NCI-H2227 (cell line): ENCODE results near the gene FIG4.
A peak's percentile ranks its signal among the peaks of the same experiment; 100 is the strongest.
"Not testable (repeated sequence)": the region's sequence is repeated elsewhere in the genome, so short reads cannot be mapped to it uniquely, and the experiment has no call there.

ENCODE experiments used
- DNase-seq: peaks from one replicate; lab custom pipeline; 2025; ENCODE audit not compliant: unreplicated experiment; lab: John Stamatoyannopoulos, UW

FIG4 gene

GRCh38 chr6:109794201-109794923 is 103.3 kb downstream of the FIG4 start:
- DNase-seq: no peak

DNA sequence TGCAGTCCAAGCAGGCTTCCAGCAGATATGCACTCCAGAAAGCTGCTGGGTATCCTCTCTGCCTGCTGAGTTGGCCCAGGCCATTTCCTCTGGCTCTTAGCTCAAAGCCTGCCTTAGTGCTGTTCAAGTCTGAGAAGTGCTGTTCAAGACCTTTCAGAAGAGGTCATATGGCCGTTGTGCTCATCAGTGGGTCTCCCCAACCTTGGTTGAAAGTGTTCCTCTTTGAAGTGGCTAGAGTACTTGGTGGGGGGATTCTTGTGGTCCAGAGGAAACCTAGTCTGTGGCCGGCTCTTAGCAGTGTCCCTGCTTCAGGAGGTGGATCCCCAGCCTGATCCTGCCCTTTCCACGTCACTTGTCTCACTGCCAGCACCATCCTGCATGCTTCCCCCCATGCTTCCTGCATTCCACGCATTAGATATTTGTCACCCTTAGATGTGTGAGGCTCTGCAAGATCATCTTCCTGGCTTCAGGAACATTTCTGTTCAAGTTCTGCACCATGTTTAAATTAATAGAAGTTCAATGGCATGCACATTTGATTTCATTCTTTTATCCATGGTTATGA is 105.0 kb downstream of the FIG4 start:
- no peak for DNase-seq

GRCh38 chr6:109799129-109799528 is 108.0 kb downstream of the FIG4 start:
- no peak for DNase-seq

GRCh38 chr6:109799664-109800063 is 108.6 kb downstream of the FIG4 start:
- no peak for DNase-seq

DNA sequence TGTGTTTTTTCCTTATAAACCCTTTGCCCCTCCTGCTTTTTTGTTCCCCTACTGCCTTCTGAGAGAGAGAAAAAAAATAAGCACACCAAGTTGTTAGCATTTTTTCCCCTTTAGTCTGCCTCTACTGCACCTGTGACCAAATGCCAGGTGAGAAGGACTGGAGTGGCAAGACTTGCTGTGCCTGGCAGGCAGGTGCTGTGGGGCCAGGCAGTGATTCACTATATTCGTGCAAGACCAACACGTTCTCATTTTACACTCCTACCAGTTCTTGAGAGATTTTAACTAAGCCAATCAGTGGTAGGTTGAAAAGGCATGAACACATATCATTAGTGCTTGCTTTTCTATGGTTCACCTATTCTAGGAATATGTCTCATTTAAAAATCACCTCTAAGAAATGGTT is 109.7 kb downstream of the FIG4 start:
- DNase-seq: no peak

- no peak for DNase-seq
These were observed 110.7 kb downstream of the FIG4 start for GRCh38 chr6:109801794-109802193.

DNA sequence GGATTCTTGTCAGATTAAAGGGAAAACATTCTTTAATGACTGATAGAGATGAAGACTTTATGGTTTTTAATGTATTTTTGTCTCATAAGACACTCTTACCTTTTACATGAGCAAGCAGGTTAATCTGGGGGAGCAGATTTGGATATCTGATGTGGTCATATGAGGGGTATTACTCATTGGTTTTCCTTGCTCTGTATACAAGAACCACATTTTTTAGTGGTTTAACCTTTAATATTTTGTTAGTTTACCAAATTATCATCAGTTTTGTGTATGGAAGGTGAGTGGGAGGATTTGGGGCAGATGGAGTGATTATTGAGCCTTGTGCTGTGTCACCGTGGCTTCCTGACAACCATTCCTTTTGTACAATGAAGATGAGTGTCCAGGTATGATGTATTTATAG is 112.9 kb downstream of the FIG4 start:
- no peak for DNase-seq

GRCh38 chr6:109807881-109808280 is 116.8 kb downstream of the FIG4 start:
- DNase-seq: no peak

GRCh38 chr6:109808837-109809236 is 117.7 kb downstream of the FIG4 start:
- no peak for DNase-seq

GRCh38 chr6:109815054-109815453 is 124.0 kb downstream of the FIG4 start:
- DNase-seq: no peak

GRCh38 chr6:109816452-109817374 is 125.6 kb downstream of the FIG4 start:
- DNase-seq: peak; percentile 2

DNA sequence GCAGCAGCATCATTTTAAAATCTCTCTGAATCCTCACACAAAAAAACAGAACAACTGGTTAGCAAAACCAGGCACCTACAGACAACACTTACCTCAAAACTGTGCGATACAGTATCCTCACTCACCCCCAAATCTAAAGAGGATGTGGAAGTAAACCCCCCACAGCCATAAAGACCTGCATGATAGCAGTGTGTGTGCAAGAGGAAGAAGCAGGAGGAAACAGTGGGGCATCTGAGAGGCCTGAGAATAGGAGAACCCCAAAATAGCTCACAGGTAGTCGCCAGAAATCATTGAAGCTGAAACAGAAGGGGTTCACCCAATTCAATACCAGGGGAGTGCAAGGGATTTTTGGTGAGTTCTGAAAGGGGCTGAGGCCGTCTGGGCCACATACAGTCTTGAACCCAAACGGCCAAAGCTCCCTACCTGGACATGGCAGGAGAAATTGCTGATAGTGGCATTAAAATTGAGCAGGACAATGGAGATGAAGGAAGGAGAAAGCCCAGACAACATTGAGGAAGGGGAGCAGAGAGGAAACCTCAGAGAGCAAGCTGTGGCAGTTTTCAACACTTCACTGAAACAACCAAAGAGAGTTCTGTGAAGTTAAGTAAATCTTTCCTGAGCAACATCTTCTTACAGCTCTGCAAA is 129.7 kb downstream of the FIG4 start:
- no peak for DNase-seq

DNA sequence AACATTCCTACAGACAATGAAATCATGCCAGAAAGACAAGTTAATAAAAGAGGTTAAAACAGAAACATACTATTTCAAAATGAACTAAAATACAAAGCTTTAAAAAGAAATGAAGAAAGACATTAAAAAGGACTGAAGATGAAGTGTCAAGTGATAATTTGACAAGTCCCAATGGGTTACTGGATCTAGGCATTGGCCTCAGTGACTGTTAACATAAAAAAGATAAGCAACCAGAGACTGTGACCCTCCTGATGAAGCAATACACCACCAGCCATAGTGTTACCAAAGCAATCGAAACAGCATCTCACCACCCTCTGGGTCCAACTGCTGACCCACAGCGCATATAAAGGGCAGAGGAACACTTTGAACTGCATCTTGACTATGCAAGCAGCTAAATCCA is 130.3 kb downstream of the FIG4 start:
- DNase-seq: no peak

DNA sequence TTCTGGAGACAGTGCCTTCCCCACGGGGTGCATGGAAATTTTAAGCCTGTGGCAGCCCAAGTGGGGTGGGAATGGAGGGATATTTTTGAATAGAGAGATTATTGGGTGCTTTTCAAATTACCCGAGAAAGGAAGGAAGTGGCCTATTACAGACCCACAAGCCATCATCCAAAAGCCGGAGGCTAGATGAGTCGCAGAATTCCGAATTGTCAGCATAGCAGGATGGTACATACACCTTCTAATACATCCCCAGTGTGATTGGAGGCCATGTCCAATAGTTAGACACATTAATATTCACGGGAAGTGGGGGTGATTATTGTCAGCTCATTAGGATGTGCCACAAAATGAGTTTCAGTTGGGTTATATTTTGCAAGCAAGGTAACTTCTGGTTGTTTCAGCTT is 133.0 kb downstream of the FIG4 start:
- DNase-seq: no peak

DNA sequence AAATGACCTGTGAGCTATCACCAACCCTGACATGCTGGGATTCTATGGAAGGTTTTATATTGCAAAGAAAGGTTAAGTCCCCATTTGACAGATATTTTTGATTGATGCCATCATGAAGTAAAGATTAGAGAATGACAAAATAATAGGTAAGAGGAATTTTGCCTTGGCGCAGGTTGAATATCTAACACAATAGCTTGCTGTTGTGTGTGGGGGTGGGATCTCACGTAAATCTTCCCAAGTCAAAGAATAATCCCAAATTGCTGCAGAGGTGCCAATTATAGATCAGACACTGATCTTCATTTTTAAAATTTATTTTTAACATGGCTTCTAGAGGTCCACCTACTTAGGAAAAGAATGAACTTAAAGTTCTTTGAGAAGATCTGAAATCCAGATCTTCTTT is 135.5 kb downstream of the FIG4 start:
- no peak for DNase-seq

- DNase-seq: not testable (repeated sequence)
These were observed 140.3 kb downstream of the FIG4 start for GRCh38 chr6:109831352-109831751.

- DNase-seq: no peak
These were observed 143.0 kb downstream of the FIG4 start for GRCh38 chr6:109834131-109834530.

DNA sequence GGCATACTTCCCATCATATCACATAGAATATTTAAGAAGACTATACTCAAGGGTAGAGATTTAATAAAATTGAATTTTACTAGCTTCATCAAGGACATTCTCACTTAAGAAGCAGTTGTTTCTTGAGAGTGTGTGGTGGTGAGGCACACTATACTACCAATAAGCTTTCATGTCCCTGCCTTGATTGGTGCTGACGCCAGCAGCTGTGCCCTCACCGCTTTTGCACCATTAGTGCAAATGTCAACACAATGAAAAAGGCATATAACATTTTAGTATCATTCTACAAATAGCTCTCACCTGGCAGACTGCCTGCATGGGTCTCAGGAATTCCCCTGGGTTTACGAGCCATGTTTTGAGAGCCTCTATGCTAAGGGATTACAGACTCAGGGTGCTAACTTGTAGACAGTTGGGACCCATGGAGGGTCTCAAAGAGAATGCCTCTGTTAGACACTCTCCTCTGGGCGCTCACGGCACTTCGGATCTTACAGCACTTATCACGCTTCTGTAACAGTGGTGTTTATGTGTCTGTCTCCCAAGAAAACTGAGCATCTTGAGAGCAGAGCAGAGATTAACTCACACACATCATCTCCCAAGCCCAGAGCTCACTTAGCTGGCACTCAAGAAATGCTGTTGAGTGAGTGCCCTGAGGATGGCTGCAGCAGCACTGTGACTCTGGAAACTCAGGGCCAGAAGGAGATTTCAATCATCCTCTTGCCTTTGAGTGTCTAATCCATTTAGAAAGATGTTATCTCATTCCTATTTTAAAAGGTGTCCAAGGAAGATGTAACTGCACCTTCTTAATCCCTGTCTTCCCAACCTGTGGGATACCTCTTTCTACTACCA is 143.7 kb downstream of the FIG4 start:
- no peak for DNase-seq

- no peak for DNase-seq
These were observed 148.9 kb downstream of the FIG4 start for GRCh38 chr6:109840034-109840433.

GRCh38 chr6:109840796-109841195 is 149.7 kb downstream of the FIG4 start:
- DNase-seq: no peak

GRCh38 chr6:109841869-109842268 is 150.8 kb downstream of the FIG4 start:
- no peak for DNase-seq
